ENCODE data around the gene CENPO.

Gene CENPO

GRCh38 chr2:24818721-24819167 is 25.5 kb downstream of the CENPO start:
- TF ChIP-seq LEF1 (IDR thresholded peaks at IDR 0.05; ENCODE audit: borderline replicate concordance) (no peak), TARDBP (IDR thresholded peaks at IDR 0.05) (no peak), BHLHE40 (IDR thresholded peaks at IDR 0.05; ENCODE audit: borderline replicate concordance) (no peak), L3MBTL2 (conservative IDR thresholded peaks at IDR 0.05) (no peak), NFRKB (IDR thresholded peaks at IDR 0.05) (no peak), PKNOX1 (IDR thresholded peaks at IDR 0.05) (no peak), FOXA1 (IDR thresholded peaks at IDR 0.05) (no peak), FOXM1 (IDR thresholded peaks at IDR 0.05; ENCODE audit: borderline replicate concordance) (no peak), SP1 (IDR thresholded peaks at IDR 0.05) (no peak)
- ChIA-PET POLR2A (no interaction called here), CTCF (interaction anchor here (0.6 to 2.0 kb wide), 3 partner anchors 9 to 409 kb away, joined by 3 to 4 read pairs (median 3); no protein-coding TSS in a partner anchor)
- DNase-seq (ENCODE audit: extremely low spot score), result no peak

- POLR2A ChIA-PET, result interaction anchor here (1.4 kb wide), 1 partner anchor 13 kb away, joined by 3 read pairs; no protein-coding TSS in a partner anchor
- DNase-seq (ENCODE audit: extremely low spot score), result no peak
Measured at GRCh38 chr2:24819442-24820174, 26.4 kb downstream of the CENPO start.

GRCh38 chr2:24820175-24820513 is 26.9 kb downstream of the CENPO start:
- no peak for DNase-seq (ENCODE audit: extremely low spot score)
- TF ChIP-seq L3MBTL2 (conservative IDR thresholded peaks at IDR 0.05) (no peak), SP1 (IDR thresholded peaks at IDR 0.05) (no peak), PKNOX1 (IDR thresholded peaks at IDR 0.05) (no peak), FOXA1 (IDR thresholded peaks at IDR 0.05) (no peak), TARDBP (IDR thresholded peaks at IDR 0.05) (no peak), NFRKB (IDR thresholded peaks at IDR 0.05) (no peak), ELF4 (IDR thresholded peaks at IDR 0.05) (no peak), ARNT (IDR thresholded peaks at IDR 0.05) (no peak), ZNF384 (IDR thresholded peaks at IDR 0.05) (no peak), BHLHE40 (IDR thresholded peaks at IDR 0.05; ENCODE audit: borderline replicate concordance) (no peak), FOXM1 (IDR thresholded peaks at IDR 0.05; ENCODE audit: borderline replicate concordance) (no peak), CTBP1 (IDR thresholded peaks at IDR 0.05; ENCODE audit: borderline replicate concordance) (no peak), LEF1 (IDR thresholded peaks at IDR 0.05; ENCODE audit: borderline replicate concordance) (no peak), HDGF (IDR thresholded peaks at IDR 0.05; ENCODE audit: borderline replicate concordance) (no peak), FOXK2 (IDR thresholded peaks at IDR 0.05) (no peak), SUZ12 (IDR thresholded peaks at IDR 0.05) (no peak)
- POLR2A ChIA-PET, result interaction anchor here (1.4 kb wide), 1 partner anchor 13 kb away, joined by 3 read pairs; no protein-coding TSS in a partner anchor
- CTCF ChIA-PET, result interaction anchor here (2.0 kb wide), 1 partner anchor 398 kb away, joined by 4 read pairs; no protein-coding TSS in a partner anchor

More at GRCh38 chr2:24819442-24820174, 26.4 kb downstream of the CENPO start:
- TF ChIP-seq TARDBP (IDR thresholded peaks at IDR 0.05), result no peak
- TF ChIP-seq NFRKB (IDR thresholded peaks at IDR 0.05), result no peak
- no peak for TF ChIP-seq ARNT (IDR thresholded peaks at IDR 0.05)
- no peak for TF ChIP-seq PKNOX1 (IDR thresholded peaks at IDR 0.05)
- no peak for TF ChIP-seq SP1 (IDR thresholded peaks at IDR 0.05)
- TF ChIP-seq HDGF (IDR thresholded peaks at IDR 0.05; ENCODE audit: borderline replicate concordance), result no peak
- CTCF ChIA-PET, result interaction anchor here (0.5 to 2.0 kb wide), 4 partner anchors 8 to 409 kb away, joined by 3 to 4 read pairs (median 4); no protein-coding TSS in a partner anchor

- POLR2A ChIA-PET, result interaction anchor here (1.4 kb wide), 1 partner anchor 12 kb away, joined by 3 read pairs; no protein-coding TSS in a partner anchor
- no peak for DNase-seq (ENCODE audit: extremely low spot score)
- CTCF ChIA-PET, result interaction anchor here (0.7 to 2.0 kb wide), 2 partner anchors 23 to 399 kb away, joined by 4 read pairs; no protein-coding TSS in a partner anchor
Measured at GRCh38 chr2:24820598-24821432, 27.6 kb downstream of the CENPO start.

More at GRCh38 chr2:24820598-24821432, 27.6 kb downstream of the CENPO start:
- no peak for TF ChIP-seq ZNF384 (IDR thresholded peaks at IDR 0.05)
- TF ChIP-seq ELF4 (IDR thresholded peaks at IDR 0.05), result no peak
- TF ChIP-seq CTBP1 (IDR thresholded peaks at IDR 0.05; ENCODE audit: borderline replicate concordance), result no peak
- no peak for TF ChIP-seq LEF1 (IDR thresholded peaks at IDR 0.05; ENCODE audit: borderline replicate concordance)
- no peak for TF ChIP-seq NFRKB (IDR thresholded peaks at IDR 0.05)
- TF ChIP-seq L3MBTL2 (conservative IDR thresholded peaks at IDR 0.05), result no peak
- TF ChIP-seq PKNOX1 (IDR thresholded peaks at IDR 0.05), result no peak
- no peak for TF ChIP-seq FOXM1 (IDR thresholded peaks at IDR 0.05; ENCODE audit: borderline replicate concordance)
- no peak for TF ChIP-seq SP1 (IDR thresholded peaks at IDR 0.05)
- no peak for TF ChIP-seq BHLHE40 (IDR thresholded peaks at IDR 0.05; ENCODE audit: borderline replicate concordance)
- no peak for TF ChIP-seq TARDBP (IDR thresholded peaks at IDR 0.05)
- no peak for TF ChIP-seq FOXA1 (IDR thresholded peaks at IDR 0.05)
- no peak for TF ChIP-seq ARNT (IDR thresholded peaks at IDR 0.05)
- TF ChIP-seq FOXK2 (IDR thresholded peaks at IDR 0.05), result no peak
